GM12878 (cell line): ENCODE data around the gene TULP4. TPM values are rescaled to one million over a fixed set of nuclear protein-coding genes. Genes with fewer than 3 reads are reported as not detected.

ENCODE experiments used
- ATAC-seq: fragments of 200-7000 bp; cut with Tn5 transposase; 3 replicates; pipeline ENCODE4 v1.9.1; 2020; ENCODE audit warnings: mild to moderate bottlenecking, moderate library complexity
- BruUV-seq: library from RNA; stranded (reverse); fragments of 400-500 nt; replicated peaks from 2 replicates; lab custom pipeline; 2021; lab: Mats Ljungman, UMichigan
- CTCF ChIA-PET: fragments of 300-600 bp; sonication (Branson Sonifier 250); formaldehyde crosslinking; extraction: SDS; loops from one replicate; lab custom pipeline; 2021; ENCODE audit warnings: inconsistent platforms; lab: Yijun Ruan, JAX
- POLR2A ChIA-PET: fragments of 350-600 bp; formaldehyde crosslinking; extraction: SDS; loops from one replicate; lab custom pipeline; 2021; ENCODE audit warnings: inconsistent platforms; lab: Charles Lee
- RAD21 ChIA-PET: fragments of 300-600 bp; sonication (Branson Sonifier 250); formaldehyde crosslinking; loops from one replicate; lab custom pipeline; 2023; ENCODE audit warnings: antibody characterized with exemption; ENCODE audit not compliant: unreplicated experiment; lab: Charles Lee
- SMC1A ChIA-PET: fragments of 300-600 bp; sonication (Branson Sonifier 250); formaldehyde crosslinking; loops from one replicate; lab custom pipeline; 2023; ENCODE audit not compliant: unreplicated experiment, uncharacterized antibody; lab: Charles Lee
- DNase-seq: peaks from one replicate; pipeline ENCODE4 v3.0.0-alpha.2; 2011; ENCODE audit warnings: low read depth, low spot score
- FAIRE-seq: peaks from 3 replicates; lab custom pipeline; 2011; peaks lifted over from hg19 to GRCh38; lab: Jason Lieb, UNC
- H2AFZ ChIP-seq: 2 replicates; pipeline ENCODE4 v1.6.0; 2011; ENCODE audit warnings: low read depth, low read length, control low read depth; ENCODE audit not compliant: control insufficient read depth
- H3K27ac ChIP-seq: 2 replicates; pipeline ENCODE4 v1.5.1; 2011; ENCODE audit warnings: control low read depth; ENCODE audit not compliant: control insufficient read depth, insufficient read depth
- H3K27me3 ChIP-seq, 2 experiments: replicated peaks in 1 of 2; 2 replicates each; pipeline versions ENCODE4 v1.6.0 to v1.6.1; 2011; ENCODE audit warnings: low read length in 1 of 2; ENCODE audit not compliant: control insufficient read depth in 2 of 2, insufficient read depth in 2 of 2
- H3K36me3 ChIP-seq, 2 experiments: 2 replicates each; pipeline ENCODE4 v1.5.1; 2011; ENCODE audit warnings: low read length in 1 of 2; ENCODE audit not compliant: control insufficient read depth in 2 of 2, insufficient read depth in 2 of 2
- H3K4me1 ChIP-seq: 2 replicates; pipeline ENCODE4 v1.6.1; 2011; ENCODE audit warnings: mild to moderate bottlenecking, low read length, moderate library complexity, mixed read lengths; ENCODE audit not compliant: control insufficient read depth, insufficient read depth
- H3K4me2 ChIP-seq: 2 replicates; pipeline ENCODE4 v1.6.0; 2011; ENCODE audit warnings: control low read depth; ENCODE audit not compliant: control insufficient read depth, insufficient read depth
- H3K4me3 ChIP-seq: fragments of 200-600 bp; sonication (generic); 2 replicates; pipeline ENCODE4 v1.5.1; 2016
- H3K79me2 ChIP-seq: 2 replicates; pipeline ENCODE4 v1.6.0; 2011; ENCODE audit warnings: low read length; ENCODE audit not compliant: control insufficient read depth, insufficient read depth
- H3K9ac ChIP-seq: 2 replicates; pipeline ENCODE4 v1.8.0; 2011; ENCODE audit warnings: low read length, control low read depth, mixed read lengths; ENCODE audit not compliant: control insufficient read depth, insufficient read depth
- H3K9me3 ChIP-seq: replicated peaks from 3 replicates; pipeline ENCODE4 v1.5.1; 2011; ENCODE audit warnings: mild to moderate bottlenecking, low read length; ENCODE audit not compliant: control insufficient read depth, insufficient read depth
- H4K20me1 ChIP-seq: 2 replicates; pipeline ENCODE4 v1.6.0; 2011; ENCODE audit not compliant: control insufficient read depth, insufficient read depth
- ATF7 ChIP-seq: fragments of 450-650 bp; IDR thresholded peaks from 2 replicates; pipeline ENCODE4 v1.6.1; 2016; ENCODE audit warnings: low read depth, mild to moderate bottlenecking
- CEBPB ChIP-seq, 2 experiments: fragments of 150-350 bp in 1 of 2; IDR thresholded peaks; 2 replicates each; pipeline ENCODE4 v1.6.1; 2012 to 2014; ENCODE audit warnings: low read depth in 2 of 2, low read length in 2 of 2, borderline replicate concordance in 1 of 2, inconsistent platforms in 1 of 2
- CHD2 ChIP-seq: IDR thresholded peaks from 2 replicates; pipeline ENCODE4 v1.6.1; 2011; ENCODE audit warnings: low read depth, low read length, improper control_type of control experiment, borderline replicate concordance
- CREB1 ChIP-seq: IDR thresholded peaks from 2 replicates; pipeline ENCODE4 v1.6.1; 2012; ENCODE audit warnings: low read depth, mild to moderate bottlenecking, inconsistent platforms
- EP300 ChIP-seq, 2 experiments: fragments of 150-350 bp in 1 of 2; IDR thresholded peaks; 2 replicates each; pipeline ENCODE4 v1.6.1; 2011 to 2012; ENCODE audit warnings: low read depth in 2 of 2, low read length in 2 of 2, borderline replicate concordance in 1 of 2, improper control_type of control experiment in 1 of 2, inconsistent platforms in 1 of 2; ENCODE audit not compliant: control insufficient read depth in 1 of 2
- ETV6 ChIP-seq, 2 experiments: fragments of 450-650 bp in 1 of 2; IDR thresholded peaks in 1 of 2; conservative IDR thresholded peaks in 1 of 2; 2 replicates each; pipeline ENCODE4 v1.6.1; 2014; ENCODE audit warnings: antibody characterized with exemption in 1 of 2, borderline replicate concordance in 1 of 2, low read depth in 1 of 2, mild to moderate bottlenecking in 1 of 2, moderate library complexity in 1 of 2
- MTA2 ChIP-seq: fragments of 450-650 bp; IDR thresholded peaks from 2 replicates; pipeline ENCODE4 v1.6.1; 2016; ENCODE audit warnings: low read depth, mild to moderate bottlenecking, moderate library complexity
- NRF1 ChIP-seq: conservative IDR thresholded peaks from 2 replicates; pipeline ENCODE4 v1.6.1; 2011; ENCODE audit warnings: mild to moderate bottlenecking, low read depth, low read length, improper control_type of control experiment
- POLR2AphosphoS2 ChIP-seq: IDR thresholded peaks from 2 replicates; pipeline ENCODE4 v1.6.1; 2011; ENCODE audit warnings: low read depth, mild to moderate bottlenecking, low read length, improper control_type of control experiment, moderate library complexity
- RAD21 ChIP-seq: IDR thresholded peaks from 2 replicates; pipeline ENCODE4 v1.6.1; 2011; ENCODE audit warnings: mild to moderate bottlenecking, low read depth, low read length, moderate library complexity; ENCODE audit not compliant: insufficient read depth
- STAT1 ChIP-seq: fragments of 450-650 bp; conservative IDR thresholded peaks from 2 replicates; pipeline ENCODE4 v1.6.1; 2014; ENCODE audit warnings: antibody characterized with exemption, mild to moderate bottlenecking
- WGBS: methylation state at CpG from one replicate; pipeline ENCODE4 v1.1.6; 2016; ENCODE audit warnings: low lambda C conversion rate; ENCODE audit not compliant: insufficient replicate concordance, insufficient coverage; ENCODE audit errors: missing lambda C conversion rate; 5-methylcytosine and 5-hydroxymethylcytosine counted together
- in situ Hi-C: fragments of 300-500 bp; cut with MboI; formaldehyde crosslinking; loops from 9 replicates; pipeline ENCODE4 v1.14.3; 2018; ENCODE audit warnings: mixed read lengths
- intact Hi-C: fragments of 100-400 bp; cut with micrococcal nuclease; formaldehyde crosslinking; loops from one replicate; pipeline ENCODE4 v1.14.2; 2022; ENCODE audit not compliant: unreplicated experiment
- polyA plus RNA-seq, 11 experiments: library from polyadenylated mRNA; depleted of rRNA in 4 of 11; unstranded in 6 of 11; stranded (reverse) in 5 of 11; fragments of >200 nt; fragmentation: Nextera tagmentation in 4 of 11; fragmentation: Illumina TruSeq in 1 of 11; extraction: Ambion mirVana in 4 of 11; extraction: Trizol in 1 of 11; gene quantifications; 1 replicate in 1 of 11; 2 replicates in 10 of 11; pipeline versions ENCODE4 v1.2.1 to v1.2.3, GENCODE V29; 2011 to 2016; ENCODE audit warnings: inconsistent platforms in 2 of 11, missing spikeins in 2 of 11, low read depth in 1 of 11
- total RNA-seq, 4 experiments: library from RNA; depleted of rRNA in 3 of 4; stranded (reverse); fragments of >200 nt in 3 of 4; fragmentation: Illumina TruSeq in 1 of 4; extraction: Trizol in 1 of 4; gene quantifications; 2 replicates each; pipeline versions ENCODE4 v1.2.1 to v1.2.3, GENCODE V29; 2013 to 2021
- TF ChIP-seq, protein P1 (sequence below): IDR thresholded peaks from 2 replicates; pipeline ENCODE4 v1.6.1; 2012; ENCODE audit warnings: low read depth, low read length, improper control_type of control experiment

TULP4 gene
- total and polyA plus RNA-seq, 10 of the 15 experiments (the other 5 are each of a cell fraction or from before 2014, with no cell fraction given) = 0.73 to 31.8 (median 14.0) TPM

DNA sequence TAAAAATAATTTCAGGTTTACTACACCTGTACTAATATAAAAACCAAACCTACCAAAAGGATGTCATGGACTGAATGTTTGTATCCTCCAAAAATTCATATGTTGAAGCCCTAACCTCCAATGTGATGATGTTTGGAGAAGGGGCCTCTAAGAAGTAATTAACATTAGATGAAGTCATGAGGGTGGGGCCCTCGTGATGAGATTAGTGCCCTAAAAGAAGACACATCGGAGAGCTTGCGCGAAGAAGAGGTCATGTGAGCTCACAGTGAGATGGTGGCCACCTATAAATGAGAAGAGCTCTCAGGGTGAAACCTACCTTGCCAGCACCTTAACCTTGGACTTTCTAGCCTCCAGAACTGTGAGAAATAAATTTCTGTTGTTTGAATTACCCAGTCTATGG, 20.8 kb downstream of the TULP4 start:
- peaks cover 2% of the 10 kb centered on the region for H3K79me2 ChIP-seq
- H4K20me1 ChIP-seq = no peaks in the 10 kb centered on the region
- H3K9ac ChIP-seq = no peak overlapping the region
- H2AFZ ChIP-seq = no peak overlapping the region
- in situ Hi-C loops = no loop called here
- RAD21 ChIA-PET = interaction anchor here (1.3 to 1.4 kb wide), 2 partner anchors 12 to 86 kb away, joined by 3 to 4 read pairs; no protein-coding TSS in a partner anchor
- POLR2A ChIA-PET = no interaction called here
- H3K9me3 ChIP-seq = peaks cover 1% of the 10 kb centered on the region; the same call in 2 of the 3 replicates
- SMC1A ChIA-PET = interaction anchor here (0.6 to 2.6 kb wide), 4 partner anchors 10 to 270 kb away, joined by 3 to 9 read pairs (median 4); no protein-coding TSS in a partner anchor
- CTCF ChIA-PET = interaction anchor here (0.9 to 1.1 kb wide), 2 partner anchors 12 to 15 kb away, joined by 3 read pairs; no protein-coding TSS in a partner anchor
- intact Hi-C loops = no loop called here
- FAIRE-seq = no peak
- no peaks in the 10 kb centered on the region for H3K27me3 ChIP-seq
- BruUV-seq = no TSS peak
- DNase-seq = no peak
- no peak overlapping the region for H3K4me2 ChIP-seq
- no peak overlapping the region for H3K4me3 ChIP-seq
- TF ChIP-seq STAT1 (no peak), CREB1 (no peak), RAD21 (no peak), CEBPB (IDR thresholded peaks at IDR 0.05; ENCODE audit: borderline replicate concordance in 1 of 2, low read depth in 2 of 2, low read length in 2 of 2) (no peak), NRF1 (no peak), POLR2AphosphoS2 (no peak), EP300 (IDR thresholded peaks at IDR 0.05; ENCODE audit: borderline replicate concordance in 1 of 2, control insufficient read depth in 1 of 2, low read depth in 2 of 2, low read length in 2 of 2) (no peak), MTA2 (no peak), ATF7 (no peak), ETV6 (conservative IDR thresholded peaks at IDR 0.05 in 1 of 2, IDR thresholded peaks at IDR 0.05 in 1 of 2; ENCODE audit: borderline replicate concordance in 1 of 2, low read depth in 1 of 2) (no peak), CHD2 (no peak)
- TF ChIP-seq, protein P1, sequence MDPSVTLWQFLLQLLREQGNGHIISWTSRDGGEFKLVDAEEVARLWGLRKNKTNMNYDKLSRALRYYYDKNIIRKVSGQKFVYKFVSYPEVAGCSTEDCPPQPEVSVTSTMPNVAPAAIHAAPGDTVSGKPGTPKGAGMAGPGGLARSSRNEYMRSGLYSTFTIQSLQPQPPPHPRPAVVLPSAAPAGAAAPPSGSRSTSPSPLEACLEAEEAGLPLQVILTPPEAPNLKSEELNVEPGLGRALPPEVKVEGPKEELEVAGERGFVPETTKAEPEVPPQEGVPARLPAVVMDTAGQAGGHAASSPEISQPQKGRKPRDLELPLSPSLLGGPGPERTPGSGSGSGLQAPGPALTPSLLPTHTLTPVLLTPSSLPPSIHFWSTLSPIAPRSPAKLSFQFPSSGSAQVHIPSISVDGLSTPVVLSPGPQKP = no peak
- H3K4me1 ChIP-seq = peaks cover 6% of the 10 kb centered on the region
- no peak overlapping the region for H3K27ac ChIP-seq
- WGBS = 99% methylated on average over 4 of the region's 4 CpGs
- ATAC-seq = no peak
- no peaks in the 10 kb centered on the region; a peak in 2 of 4 replicates for H3K36me3 ChIP-seq
